NCI-H1092 treated with DMSO at 0.1 percent for 48 hours (cell line): Measurements from ENCODE around the gene MDM4.
"Not testable (repeated sequence)": the region's sequence is repeated elsewhere in the genome, so short reads cannot be mapped to it uniquely, and the experiment has no call there.

Experiments
- DNase-seq: peaks from one replicate; lab custom pipeline; 2025; lab: John Stamatoyannopoulos, UW

The MDM4 gene, protein sequence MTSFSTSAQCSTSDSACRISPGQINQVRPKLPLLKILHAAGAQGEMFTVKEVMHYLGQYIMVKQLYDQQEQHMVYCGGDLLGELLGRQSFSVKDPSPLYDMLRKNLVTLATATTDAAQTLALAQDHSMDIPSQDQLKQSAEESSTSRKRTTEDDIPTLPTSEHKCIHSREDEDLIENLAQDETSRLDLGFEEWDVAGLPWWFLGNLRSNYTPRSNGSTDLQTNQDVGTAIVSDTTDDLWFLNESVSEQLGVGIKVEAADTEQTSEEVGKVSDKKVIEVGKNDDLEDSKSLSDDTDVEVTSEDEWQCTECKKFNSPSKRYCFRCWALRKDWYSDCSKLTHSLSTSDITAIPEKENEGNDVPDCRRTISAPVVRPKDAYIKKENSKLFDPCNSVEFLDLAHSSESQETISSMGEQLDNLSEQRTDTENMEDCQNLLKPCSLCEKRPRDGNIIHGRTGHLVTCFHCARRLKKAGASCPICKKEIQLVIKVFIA

GRCh38 chr1:204516180-204516879 lies at the start of gene MDM4:
Gene MDM4 (plus strand): TSS chr1:204516406. CDS start chr1:204525519, 9,113 bp downstream.
- peak; percentile 98 for DNase-seq

DNA sequence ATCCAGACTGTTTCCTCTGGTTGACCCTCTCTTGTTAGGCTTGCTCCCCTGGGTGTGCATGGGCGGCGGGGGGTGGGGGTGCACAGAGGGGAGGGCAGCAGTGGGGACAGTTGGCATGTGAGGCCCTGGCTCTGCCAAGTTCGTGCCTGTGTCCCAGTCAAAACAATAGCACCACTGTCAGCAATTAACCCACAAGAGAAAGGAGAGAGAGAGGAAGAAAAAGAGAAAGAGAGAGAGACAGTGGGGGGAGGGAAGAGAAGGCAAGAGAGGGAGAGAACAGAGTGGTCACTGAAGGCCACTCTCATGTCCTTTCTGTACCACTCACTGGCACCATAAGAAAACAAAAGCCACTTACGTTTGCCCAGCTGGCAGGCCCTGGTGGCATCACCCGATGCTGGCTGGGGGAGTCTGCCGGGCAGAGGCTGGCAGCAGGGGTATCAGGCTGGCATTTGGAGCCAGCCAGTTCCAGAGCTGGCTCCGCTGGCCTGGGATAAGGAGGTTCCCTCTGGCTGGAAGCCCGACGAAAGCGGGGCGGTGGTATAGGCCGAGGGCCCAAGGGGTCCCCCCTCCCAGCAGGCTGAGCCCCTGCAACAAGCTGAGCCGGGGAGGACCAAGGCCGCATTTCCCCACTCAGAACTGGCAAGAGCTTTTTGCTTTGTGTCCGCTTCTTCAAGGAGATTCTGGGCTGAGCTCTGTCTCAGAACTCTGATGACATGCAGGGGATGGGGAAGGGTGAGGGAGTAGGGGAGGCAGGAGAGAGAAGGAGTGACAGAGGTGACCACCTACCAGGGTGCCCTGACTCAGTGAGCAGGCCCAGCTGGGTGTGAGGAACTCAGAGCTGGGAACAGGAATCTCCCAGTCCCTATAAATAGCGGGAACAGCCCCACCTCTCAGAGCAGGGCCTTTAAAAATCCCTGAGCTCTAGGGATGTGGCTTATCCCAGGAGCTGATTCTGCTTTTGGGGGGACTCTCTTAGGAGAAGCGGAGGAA lies 49.5 kb upstream of the MDM4 start:
- peak; percentile 20 for DNase-seq

DNA sequence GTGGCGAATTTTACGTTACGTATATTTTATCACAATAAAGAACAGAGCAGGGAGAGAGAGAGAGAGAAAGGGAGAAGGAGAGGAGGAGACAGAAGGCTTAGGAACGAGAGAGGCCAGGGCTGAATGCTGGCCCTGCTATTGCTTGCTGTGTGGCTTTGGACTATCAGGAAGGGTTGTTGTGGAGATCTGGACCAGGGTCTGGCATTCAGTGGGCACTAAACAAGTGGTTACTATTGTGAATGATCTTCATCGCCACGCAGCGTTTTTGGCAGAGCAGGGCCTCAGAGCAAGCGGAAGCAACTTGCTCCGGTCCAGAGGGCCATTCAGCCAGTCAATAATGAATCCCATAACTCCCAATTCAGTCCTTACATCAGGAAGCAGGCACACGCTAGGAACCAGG lies 48.0 kb upstream of the MDM4 start:
- no peak for DNase-seq

GRCh38 chr1:204468766-204469302 lies 47.4 kb upstream of the MDM4 start:
- DNase-seq: no peak

DNA sequence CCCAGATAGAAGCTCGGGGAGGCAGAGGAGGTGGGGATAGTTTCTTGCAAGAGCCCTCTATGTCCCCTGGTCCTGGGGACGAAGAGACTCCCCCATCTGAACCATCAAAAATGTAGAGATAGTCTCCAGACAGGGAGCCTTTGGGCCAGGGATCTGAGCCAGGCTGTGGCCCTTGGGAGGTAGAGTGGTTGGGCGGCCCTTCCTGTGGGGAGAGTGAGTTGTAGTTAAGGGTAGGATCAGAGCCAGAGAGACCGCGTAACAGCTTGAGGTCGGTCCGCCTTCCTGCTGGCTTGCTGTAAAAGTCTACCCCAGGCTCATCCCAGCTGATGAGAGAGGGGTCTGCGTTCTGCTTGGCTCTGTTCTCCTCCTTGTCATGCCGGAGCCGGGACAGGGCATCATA lies 46.9 kb upstream of the MDM4 start:
- no peak for DNase-seq

- DNase-seq: no peak
Observed at GRCh38 chr1:204471687-204472086, 44.5 kb upstream of the MDM4 start.

- DNase-seq: no peak
Observed at GRCh38 chr1:204472660-204473059, 43.5 kb upstream of the MDM4 start.

DNA sequence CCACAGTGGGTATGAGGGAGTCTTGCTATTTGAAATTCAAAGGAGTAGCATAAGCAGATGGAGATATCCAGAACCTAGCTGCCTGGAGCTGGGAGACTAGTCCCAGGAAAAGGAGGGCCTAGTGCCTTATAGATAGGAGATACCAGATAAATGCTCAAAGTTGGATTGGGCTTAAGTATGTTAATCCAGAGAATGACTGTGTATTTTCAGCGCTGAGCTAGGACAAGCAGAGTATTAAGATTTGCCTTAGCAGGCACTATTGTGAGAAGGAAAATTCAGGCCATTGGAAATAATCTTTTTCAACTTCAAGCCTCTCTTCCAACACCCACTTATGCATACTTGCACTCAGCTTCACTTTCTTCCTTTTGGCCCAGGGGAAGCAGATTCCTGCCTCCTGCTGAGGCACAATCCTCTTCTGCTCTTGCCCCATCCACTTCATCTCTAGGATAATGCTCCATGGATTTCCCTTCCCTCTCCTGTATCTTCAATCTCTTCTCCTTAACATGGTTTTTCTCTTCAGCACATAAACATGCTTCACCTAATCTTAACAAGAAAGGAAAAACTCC lies 42.7 kb upstream of the MDM4 start:
- DNase-seq: no peak

DNA sequence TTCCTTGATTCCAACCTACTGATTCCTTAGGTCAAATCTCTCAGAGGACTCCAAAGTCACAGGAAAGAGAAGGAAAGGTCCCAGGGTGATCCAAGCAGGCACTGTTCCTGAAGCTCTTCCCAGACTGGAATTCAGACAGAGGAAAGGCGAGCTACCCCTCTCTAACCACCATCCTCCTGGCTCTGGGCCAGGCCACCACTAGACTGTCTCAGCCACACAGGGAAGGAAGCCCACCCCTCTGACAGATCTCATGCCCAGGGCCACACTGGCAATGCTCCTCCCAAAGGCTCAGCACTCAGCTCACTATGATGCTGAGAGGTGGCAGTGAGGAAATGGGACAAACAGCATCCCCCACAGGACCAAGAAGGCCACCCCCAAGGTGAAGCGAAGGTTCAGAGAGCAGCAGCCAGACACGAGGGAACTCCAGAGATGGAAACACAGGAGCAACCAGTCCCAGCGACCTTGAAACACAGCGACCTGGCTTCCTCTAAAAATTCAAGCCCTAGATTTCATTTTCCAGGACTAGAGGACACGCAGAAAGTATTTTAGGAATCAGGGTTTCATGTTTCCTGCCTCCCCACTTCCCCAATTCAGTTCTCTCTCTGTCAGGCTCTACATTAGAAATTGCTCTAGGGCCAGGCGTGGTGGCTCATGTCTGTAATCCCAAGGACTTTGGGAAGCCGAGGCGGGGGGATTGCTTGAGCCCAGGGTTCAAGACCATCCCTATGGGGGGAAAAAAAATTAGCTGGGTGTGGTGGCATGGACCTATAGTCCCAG lies 40.4 kb upstream of the MDM4 start:
- no peak for DNase-seq

DNA sequence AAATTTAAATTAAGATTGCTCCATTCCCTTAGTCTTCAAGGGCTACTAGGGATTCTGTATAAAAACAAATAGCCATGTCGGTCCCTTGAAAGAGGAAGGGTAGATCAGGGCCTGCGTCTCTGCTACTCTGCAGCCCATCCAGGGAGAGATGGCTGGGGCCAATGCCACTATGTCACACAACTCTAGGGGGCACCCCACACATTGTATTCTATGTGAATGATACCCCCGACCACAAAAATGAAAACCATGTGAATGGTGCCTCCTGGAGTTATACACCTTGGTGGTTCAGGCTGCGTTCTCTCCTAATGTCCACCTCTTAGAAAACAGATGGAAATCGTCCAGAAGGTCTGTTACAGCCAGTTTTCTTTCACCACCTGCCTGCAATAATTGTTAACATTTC lies 39.6 kb upstream of the MDM4 start:
- no peak for DNase-seq

DNA sequence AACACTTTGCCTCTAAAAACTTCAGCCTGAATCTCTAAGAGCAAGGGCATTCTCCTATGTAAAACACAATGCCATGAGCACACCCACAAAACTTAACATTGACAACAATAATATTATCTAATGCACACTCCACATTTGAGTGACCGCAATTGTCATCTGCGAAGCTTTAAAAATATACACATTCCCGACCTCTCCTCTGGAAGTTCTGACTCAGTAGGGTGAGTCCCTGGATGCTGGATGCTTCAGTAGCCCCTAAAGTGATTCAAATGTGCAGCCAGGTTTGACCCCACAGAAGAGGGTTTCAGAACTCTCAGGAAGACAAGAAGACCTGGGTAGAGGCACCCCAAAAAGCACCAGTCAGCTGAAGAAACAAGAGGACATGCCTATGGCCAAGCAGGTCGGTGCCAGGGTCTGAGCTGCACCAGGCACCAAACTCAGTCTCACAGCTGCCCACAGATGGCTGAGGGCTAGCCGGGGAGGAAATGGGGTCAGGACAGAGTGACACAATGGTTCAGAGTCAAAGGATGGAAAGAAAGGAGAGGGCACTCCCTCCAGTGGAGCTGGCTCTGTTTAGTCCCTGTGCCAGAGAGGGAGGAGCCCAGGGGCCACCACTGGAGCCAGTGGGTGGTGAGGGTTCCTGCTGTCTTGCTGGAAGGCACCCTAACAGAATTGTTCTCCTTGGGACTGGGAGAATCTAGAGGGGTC lies 39.0 kb upstream of the MDM4 start:
- DNase-seq: no peak

DNA sequence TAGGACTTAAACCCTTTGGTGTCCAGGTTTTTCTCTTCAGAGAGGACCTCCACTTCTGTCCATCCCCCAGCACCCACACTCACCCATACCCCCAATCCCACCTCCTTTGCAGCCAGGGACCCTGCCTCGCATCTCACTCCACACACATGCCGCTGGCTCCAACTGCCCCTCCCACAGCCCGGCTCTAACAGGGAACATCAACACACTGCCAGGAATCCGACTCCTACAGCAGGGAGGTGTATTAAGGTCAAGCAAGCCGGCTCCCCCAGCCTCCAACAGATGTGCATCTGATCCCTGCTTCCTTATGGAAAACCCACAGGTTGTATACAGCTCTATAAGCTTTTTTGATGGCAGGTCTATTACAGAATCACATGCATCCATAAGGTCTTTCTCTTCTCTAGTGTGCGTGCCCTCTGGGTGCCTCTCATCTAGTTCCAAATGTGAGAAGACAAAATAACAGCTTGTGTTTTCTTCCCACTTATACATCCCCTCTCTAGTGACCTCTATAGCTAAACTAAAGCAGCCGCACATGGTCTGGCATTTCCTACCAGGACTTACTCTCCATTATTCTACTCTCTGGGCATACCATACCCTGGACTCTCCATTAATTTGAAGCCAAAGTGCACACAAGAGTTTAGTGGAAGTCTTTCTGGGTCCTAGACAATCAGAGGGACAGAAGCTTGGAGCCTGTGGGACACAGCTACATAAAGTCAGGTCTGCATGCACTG lies 37.9 kb upstream of the MDM4 start:
- no peak for DNase-seq

DNA sequence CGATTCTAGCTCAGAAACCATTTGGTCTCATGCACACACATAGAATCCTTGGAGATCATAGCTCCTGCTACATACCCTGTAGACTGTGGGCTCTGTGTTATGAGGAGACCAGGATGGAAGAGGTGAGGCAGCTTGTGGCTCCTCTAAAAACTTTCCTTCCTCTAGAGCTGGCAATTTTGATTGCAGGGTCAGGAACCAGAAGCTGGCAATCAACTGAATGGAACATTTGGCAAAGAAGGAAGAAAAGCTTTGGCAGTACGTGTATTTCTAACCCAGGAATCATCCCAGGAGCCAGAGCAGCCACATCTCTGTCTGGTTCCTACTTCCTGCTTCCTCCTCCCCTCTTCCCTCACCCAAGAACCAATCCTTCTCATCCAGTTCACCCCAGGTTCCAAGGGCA lies 37.3 kb upstream of the MDM4 start:
- no peak for DNase-seq

DNA sequence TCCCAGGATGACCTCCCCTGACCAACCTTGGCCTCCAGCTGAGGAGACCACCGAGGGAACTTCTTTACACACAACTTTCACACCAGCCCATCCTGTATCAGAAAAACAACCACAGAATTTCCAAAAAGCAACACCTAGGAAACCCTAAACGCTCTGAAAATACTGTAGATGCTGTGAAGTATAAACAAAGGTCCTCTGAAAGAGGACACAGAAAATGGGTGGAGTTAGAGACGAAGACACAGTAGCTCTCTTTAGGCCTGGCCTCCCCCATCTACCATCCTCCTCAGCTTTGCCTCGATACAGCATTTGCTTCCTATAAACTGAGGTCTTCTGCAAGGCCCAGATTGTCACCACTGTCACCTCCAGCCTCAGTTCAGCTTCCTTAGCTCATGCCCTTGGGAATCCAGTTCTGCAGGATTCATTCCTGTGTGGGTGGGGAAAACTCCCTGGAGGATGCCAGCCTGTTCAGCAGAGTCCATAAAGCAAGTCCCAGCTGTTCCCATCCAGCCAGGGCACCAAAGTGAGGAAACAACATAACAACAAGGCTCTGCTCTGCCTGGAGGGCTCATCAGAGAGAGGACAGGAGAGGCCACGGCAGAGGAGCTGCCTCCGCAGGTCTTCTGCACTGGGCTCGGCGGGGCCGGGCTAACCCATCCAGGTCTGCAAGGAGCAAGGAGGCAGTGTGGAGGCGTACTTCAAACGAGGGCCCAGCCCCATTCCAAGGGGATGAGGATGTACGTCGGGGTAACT lies 36.6 kb upstream of the MDM4 start:
- DNase-seq: no peak

DNA sequence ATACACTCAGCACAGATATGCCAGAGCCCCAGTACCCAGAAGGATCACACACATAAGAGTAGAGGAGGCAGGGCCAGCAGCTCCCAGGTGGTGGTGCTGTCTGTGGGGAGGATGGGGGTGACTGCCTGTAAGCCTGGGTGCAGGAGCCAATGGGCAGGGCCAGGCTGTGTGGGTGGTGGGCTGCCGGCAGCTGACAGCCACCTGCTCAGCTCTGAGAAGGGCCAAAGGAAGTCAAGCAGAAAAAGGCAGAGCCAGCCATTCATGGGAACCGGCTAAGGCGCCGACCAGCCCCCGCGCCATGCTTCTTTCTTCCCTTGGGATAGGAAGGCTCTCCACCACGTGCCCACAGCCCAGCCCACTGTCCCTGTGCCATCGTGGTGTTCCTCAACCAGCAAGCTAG lies 35.7 kb upstream of the MDM4 start:
- peak; percentile 32 for DNase-seq

DNA sequence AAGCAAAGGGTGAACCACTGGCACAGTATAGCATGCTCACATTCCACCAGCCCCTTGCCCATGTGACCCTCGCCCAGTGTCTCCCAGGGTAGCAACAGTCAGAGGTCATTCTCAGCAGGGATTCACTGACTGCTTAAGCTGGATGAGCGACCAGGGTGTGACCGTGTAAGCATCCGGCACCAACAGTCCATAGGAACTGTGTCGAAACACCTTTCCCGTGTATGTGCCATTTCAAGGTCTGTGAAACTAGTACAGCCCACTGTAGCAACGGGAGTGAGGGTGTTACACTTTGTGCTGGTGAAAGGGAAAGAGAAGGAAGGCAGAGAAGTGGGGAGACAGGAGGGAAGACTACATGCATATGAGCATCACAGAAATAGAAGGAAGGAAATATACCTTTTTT lies 32.4 kb upstream of the MDM4 start:
- DNase-seq: no peak

DNA sequence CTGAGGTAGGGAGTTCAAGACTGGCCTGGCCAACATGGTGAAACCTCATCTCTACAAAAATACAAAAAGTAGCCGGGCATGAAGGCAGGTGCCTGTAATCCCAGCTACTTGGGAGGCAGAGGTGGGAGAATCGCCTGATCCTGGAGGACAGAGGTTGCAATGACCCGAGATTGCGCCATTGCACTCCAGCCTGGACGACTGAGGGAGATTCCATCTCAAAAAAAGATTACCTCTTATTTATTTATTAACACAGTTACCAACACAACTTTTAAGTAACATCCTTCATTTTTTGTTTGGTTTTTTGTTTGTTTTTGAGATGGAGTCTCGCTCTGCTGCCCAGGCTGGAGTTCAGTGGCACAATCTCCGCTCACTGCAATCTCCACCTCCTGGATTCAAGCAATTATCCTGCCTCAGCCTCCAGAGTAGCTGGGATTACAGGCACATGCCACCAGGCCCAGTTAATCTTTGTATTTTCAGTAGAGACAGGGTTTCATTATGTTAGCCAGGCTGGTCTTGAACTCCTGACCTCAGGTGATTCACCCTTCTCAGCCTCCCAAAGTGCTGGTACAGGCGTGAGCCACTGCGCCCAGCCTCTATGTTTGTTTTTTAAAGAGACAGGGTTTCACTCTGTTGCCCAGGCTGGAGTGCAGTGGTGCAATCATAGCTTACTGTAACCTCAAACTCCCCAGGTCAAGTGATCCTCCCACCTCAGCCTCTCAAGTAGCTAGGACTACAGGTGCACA lies 29.5 kb upstream of the MDM4 start:
- DNase-seq: not testable (repeated sequence)

DNA sequence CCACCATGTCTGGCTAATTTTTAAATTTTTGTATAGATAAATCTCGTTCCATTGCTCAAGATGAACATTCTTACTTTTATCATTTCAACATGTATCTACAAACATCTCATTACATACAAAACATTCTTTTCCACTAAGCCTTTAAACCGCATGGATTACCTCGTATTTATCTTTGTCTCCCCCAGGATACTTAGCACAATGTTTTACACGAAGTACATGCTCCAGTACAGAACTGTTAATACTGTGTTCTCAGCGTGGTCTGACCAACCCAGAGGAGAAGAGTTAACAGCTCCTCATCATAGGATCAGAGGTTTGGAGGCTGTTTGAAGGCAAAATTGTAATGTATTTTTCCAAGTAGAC lies 29.0 kb upstream of the MDM4 start:
- no peak for DNase-seq
